Stimulated activated naive CD4-positive, alpha-beta T cell treated with Interleukin-2 at 50 U/mL for 16 hours (primary cell): ENCODE measurements around the gene ACSBG1.
"Not testable (repeated sequence)": the region's sequence is repeated elsewhere in the genome, so short reads cannot be mapped to it uniquely, and the experiment has no call there.

Experiments used
- DNase-seq: peaks from one replicate; lab custom pipeline; 2025; lab: John Stamatoyannopoulos, UW

The ACSBG1 gene

DNA sequence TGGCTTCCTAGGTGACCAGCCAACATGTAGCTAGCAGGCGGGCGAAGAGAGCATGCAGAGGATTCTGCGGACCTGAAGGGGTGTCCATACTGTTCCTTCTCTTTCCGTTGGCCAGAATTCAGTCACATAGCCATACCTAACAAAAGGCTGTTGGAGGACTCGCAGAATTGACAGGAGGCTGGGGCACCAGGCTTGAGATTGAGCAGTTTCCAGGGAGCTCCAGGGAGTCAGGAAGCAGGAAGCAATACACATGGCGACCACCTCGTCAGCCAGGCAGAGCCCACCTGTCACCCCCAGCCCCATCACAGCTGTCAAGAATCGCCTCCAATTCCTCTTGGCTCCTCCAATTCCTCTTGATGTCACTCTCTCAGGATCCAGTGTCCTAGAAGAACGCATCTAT lies 16.8 kb upstream of the ACSBG1 start:
- DNase-seq, result no peak

DNA sequence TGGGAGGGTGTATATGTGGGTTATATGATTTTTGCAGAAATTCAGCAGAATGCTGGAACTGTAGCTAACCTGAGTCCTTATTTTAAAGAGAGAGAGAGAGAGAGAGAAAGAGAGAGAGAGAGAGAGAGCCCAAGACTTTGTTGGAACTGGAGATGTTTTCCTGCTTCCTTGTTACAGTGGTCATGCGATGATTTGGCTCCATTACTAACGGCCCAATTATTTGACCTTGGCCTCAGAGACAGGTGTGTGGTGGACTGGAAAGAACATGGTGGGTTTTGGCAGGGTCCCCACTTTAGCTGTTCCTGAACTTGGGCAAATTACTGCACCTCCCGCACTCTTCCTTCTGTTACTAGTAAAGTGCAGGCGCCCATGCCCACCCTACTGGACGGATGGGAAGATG lies 14.8 kb upstream of the ACSBG1 start:
- DNase-seq, result no peak

DNA sequence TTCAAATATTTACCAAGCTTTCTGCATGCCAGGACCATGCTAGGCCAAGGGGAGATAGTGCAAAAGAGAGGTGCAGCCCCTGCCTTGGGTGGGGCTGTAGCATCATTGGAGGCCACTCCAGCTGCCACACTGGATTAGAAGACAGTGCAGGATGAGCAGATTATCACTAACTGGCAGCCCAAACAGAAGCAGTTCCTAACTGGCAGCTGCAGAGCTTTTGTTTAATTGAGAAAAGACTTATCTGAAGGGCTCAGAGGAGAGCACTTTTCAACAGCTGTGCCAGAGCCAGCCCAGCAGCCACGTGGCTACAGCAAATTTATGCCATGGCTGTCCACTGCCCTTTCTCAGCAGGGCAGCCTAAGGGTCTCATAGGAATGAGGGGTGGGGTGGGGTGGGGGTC lies 13.5 kb upstream of the ACSBG1 start:
- DNase-seq, result no peak

DNA sequence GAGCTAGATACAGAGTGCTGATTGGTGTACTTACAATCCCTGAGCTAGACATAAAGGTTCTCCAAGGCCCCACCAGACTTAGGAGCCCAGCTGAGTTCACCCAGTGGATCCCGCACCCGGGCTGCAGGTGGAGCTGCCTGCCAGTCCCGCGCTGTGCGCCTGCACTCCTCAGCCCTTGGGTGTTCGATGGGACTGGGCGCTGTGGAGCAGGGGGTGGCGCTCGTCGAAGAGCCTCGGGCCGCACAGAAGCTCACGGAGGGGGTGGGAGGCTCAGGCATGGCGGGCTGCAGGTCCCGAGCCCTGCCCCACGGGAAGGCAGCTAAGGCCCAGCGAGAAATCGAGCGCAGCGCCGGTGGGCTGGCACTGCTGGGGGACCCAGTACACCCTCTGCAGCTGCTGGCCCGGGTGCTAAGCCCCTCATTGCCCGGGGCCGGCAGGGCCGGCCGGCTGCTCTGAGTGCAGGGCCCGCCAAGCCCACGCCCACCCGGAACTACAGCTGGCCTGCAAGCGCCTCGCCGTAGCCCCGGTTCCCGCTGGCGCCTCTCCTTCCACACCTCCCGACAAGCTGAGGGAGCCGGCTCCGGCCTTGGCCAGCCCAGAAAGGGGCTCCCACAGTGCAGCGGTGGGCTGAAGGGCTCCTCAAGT lies 11.7 kb upstream of the ACSBG1 start:
- DNase-seq, result not testable (repeated sequence)

DNA sequence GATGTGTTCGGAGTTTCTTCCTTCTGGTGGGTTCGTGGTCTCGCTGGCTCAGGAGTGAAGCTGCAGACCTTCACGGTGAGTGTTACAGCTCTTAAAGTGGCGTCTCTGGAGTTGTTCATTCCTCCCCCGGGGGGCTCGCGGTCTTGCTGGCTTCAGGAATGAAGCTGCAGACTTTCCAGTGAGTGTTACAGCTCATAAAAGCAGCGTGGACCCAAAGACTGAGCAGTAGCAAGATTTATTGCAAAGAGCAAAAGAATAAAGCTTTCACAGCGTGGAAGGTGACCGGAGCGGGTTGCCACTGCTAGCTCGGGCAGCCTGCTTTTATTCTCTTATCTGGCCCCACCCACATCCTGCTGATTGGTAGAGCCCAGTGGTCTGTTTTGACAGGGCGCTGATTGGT lies 11.0 kb upstream of the ACSBG1 start:
- DNase-seq, result not testable (repeated sequence)

DNA sequence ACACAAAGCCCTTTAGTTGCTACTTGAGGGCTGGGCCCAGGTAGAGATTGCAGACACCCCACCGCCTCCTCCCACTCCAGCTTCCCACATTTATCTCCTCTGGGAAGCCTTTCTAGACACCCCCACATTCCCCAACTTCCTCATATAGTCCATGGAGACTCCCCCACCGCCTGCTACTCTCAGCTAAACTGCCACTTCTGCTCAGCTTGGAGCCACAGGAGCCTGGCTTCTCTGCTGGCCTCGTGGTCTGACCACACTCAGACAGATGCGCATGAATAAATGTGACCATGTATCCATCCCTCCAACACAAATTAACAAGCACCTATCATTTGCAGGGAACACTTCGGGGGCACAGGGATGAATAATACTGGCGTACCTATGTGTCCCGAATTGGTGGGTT lies 10.5 kb upstream of the ACSBG1 start:
- no peak for DNase-seq

DNA sequence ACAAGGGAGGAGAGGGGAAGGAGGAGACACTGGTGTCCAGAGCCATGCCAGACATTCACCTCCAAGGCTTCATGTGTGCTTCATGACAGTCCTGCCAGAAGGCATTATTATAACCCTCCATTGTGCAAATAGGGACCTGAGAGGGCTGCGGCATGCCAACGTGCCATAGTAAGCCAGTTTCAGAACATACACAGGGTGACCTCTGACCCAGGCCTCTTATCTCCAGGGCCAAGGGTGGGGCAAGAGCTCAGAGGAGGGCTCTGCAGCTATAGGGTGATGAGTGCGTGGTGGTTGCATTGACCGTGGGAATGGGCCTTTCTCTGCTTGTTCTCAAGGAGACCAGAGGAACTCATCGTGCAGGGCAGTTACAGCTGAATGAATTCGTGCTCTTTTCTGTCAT lies 9.7 kb upstream of the ACSBG1 start:
- no peak for DNase-seq

DNA sequence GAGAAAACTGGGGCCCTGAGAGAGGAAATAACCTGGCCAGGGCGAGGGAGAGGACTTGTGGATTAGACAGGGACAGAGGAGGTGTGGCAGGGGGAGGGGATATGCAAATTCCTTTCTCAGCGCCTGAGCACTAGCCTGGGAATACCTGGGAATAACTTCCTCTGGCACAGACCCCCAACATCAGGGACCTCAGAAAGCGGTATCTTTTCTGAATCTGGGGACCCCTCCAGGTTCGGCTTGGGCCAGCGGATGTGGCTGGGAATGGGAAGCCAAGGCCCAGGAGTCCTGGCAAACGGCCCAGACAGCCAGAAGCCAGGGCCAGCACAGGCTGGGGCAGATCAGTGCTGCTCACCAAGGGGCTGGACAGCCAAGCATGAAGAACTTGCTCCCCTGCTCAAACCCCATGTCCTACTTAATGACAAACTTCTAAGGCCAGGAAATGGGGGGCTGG lies 9.2 kb upstream of the ACSBG1 start:
- no peak for DNase-seq

DNA sequence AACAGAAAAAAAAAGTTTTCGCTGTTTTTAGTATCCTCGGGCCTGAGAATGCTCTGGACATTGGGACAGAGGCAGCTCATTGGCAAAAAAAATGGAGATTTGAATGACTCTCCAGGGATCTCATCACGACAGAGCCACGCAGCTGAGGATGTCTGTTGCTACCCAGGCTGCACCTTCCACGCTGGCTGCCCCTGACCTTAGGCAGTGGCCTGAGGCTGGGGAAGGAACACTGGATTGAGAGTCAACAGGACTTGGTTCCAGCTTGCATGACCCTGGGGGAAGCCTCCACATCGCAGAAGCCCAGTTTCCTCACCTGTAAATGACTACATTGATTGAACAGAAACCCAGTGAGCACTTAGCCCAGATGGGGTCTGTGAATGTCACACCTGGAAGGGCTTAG lies 8.7 kb upstream of the ACSBG1 start:
- DNase-seq, result no peak

DNA sequence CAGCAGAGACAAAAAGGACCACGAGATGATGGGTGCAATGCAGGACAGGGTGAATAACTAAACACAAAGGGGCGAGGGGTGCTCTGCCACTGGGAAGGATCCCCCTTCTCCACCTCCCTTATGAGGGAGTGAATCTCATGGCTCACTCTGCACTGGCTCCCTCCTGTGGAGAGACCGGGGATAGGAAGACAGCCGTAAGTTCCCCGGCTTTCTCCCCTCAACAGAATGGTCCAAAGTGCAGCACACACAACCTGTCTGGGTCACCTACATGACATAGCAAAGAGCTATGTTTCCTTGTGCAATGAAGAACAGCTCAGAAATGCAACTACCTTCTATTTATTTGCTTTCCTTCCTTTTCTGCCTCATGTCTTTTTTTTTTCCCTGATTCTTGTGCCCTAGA lies 7.8 kb upstream of the ACSBG1 start:
- no peak for DNase-seq

DNA sequence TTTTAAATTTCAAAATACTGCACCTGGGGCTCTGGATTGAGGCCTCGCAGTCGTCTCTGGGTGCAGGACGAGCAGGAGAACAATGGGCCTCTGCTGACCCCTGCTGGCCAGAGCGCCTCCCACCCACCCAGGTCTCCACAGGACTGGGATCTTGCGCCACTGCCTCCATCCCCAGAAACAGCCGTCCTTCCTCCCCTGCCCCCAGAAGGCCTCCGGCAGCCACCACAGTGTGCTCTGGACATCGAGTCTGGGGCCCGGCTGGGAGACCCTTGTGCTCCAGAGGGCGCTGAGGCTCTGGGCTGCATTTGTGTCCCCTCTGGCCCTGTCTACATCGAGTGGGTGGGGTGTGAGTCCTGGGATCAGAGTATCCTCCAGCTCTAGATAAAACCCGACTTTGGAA lies 6.7 kb upstream of the ACSBG1 start:
- peak; percentile 79 for DNase-seq

DNA sequence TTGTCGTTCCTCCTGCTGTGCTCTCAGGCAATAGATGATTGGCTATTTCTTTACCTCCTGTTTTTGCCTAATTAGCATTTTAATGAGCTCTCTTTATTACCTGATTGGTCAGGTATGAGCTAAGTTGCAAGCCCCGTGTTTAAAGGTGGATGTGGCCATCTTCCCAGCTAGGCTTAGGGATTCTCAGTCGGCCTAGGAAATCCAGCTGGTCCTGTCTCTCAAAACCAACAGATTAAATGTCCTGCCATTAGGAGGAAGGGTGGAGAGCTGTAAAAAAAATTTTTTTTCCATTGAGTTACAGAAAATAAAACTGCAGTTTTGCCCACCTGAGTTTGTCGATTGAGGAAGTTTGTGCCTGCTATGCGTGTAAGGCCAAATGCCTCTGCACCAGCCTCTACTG lies 5.4 kb upstream of the ACSBG1 start:
- DNase-seq, result no peak

DNA sequence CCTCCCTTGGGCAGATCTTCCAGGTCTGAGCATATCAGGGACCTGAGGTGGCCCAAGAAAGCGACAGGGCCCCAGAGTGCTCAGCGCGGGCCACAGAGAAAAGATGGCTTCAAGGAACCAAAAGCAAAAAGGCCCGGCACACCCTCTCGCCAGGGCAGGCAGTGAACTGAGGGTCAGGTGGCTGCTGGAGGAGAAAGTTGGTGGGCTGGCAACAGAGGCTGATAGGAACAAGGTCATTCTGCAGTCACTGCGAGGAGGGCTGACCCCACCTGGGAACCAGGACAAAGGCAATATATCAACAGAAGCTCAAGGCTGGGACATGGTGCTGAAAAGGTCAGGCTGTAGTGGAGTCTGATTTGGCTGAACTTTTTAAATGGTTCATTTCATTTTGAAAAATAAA lies 2.8 kb upstream of the ACSBG1 start:
- no peak for DNase-seq

DNA sequence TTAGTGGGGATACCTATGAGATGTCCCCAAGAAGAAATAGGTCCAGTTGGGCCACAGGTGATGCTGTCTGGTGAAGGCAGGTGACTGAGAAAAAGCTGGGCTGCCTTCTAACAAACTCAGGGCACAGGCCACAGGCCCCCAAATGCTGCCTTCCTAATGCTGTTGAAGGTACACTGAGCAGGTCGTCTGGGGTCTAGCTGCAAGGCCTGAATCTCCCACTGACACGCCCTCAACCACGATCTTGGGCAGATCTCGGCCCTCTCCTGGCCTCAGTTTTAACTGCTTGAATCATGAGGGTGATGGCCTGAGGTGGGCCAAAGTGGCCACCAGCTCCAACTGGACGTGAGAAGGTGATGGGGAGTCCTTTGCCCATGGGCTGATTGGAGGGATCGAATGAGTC lies 2.1 kb upstream of the ACSBG1 start:
- no peak for DNase-seq

DNA sequence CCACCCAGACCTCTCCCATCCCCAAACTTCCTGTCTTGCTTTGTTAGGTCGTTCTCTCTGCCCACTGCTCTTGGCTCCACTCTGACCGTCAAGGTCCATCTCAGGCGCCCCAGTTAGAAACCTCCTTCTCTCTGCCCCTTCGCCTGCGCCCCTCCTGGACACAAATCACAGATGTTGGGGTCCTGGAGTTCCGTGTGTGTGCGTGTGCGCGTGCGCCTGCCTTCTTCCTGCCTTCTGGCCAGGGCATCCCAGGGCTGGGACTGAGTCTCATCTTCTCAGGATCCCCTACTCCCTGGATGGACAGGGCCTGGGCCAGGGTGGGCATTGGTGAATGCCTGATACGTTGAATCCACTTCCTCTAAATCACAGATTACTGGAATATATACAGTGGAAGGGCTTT lies 869 bp downstream of the ACSBG1 start:
- DNase-seq, result no peak

DNA sequence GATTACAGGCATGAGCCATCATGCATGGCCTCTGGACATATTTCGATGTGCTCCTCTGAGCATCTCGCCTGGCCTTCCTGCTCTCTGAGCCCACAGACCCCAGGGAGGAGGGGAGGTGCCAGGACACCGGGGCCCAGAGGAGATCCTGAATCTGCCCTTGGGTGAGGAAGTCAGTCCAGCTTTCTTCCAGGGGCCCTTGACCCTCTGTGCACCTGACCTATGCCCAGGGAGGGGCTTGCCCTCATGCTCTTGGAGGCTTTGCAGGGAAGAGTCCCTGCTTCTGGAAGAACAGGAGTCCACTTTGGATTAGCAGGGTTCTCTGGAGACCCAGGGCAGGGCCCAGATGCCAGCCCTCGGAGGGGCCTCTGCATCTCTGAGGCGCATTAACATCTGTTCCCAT lies 1.4 kb downstream of the ACSBG1 start:
- no peak for DNase-seq

DNA sequence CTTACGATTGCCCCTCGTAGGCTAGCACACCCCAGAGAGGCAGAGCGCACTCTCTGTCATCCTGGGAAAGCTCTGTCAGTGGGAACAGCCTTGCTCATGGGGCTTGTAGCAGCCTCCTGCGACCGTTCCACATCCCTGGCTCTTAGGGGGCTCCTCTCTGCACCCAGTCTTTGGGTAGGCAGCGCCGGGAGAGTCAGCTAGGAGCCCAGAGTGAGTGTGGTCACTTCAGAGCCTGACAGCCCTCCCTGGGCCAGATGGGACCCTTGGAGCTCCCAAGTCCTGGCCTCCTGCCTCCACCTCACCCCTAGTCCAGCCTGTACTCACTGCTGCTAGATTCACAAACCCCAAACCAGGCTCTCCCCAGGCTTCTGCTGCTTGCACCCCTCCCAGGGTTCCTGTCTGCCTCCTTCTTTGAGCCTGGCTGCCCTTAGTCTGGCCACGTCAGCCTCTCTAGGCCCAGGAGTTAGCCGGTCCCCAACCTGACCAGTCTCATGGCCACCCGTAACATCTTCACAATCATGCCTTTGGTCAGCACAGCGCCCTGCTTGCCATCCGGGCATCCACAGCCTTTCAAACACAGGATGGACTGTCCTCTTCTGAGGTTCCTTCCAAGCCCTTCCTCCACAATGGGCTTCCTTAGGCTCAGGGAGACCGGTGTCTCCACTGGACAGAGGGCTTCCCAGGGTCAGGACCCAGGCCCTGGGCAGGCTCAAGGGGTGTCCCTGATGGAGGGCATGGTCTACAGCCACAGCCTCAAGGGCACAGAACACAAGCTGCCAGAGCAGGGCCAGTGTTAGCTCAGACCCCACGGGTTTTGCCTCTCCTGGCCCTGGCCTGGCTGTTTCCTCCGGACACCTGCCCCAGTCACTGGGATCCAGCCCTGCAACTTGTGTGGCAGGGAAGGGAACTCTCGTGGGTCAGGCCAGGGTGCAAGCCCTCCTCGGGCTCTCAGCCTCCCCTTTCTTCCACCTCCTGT lies 4.6 kb downstream of the ACSBG1 start:
- no peak for DNase-seq

DNA sequence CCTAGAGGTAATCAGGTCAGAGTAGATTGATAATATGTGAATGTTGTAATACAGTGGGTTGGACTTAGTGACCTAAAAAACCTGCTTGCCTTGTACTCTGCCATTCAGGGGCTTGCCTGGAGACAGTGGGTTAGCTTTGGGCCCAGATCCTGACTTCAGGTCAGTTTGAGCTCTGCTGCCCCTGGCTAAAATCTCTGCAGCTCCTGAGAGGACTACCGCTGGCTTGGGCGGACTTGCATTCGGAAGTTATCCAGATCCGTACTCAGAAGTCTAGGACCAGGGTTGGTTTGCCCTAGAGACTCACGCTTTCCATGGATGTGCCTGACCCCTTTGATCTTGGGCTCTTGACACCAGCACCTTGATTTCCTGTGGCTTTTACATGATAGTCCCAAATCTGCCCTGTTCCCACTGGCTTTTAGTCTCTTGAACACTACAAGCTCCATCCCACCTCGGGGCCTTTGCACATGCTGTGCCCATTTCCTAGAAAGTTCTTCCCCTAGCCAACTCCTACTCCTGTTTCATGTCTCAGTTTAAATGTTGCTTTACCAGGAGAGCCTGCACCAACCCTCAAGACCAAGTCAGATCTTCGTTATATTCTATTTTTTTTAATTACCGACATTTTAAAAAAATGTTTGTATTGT lies 5.9 kb downstream of the ACSBG1 start:
- DNase-seq, result no peak

DNA sequence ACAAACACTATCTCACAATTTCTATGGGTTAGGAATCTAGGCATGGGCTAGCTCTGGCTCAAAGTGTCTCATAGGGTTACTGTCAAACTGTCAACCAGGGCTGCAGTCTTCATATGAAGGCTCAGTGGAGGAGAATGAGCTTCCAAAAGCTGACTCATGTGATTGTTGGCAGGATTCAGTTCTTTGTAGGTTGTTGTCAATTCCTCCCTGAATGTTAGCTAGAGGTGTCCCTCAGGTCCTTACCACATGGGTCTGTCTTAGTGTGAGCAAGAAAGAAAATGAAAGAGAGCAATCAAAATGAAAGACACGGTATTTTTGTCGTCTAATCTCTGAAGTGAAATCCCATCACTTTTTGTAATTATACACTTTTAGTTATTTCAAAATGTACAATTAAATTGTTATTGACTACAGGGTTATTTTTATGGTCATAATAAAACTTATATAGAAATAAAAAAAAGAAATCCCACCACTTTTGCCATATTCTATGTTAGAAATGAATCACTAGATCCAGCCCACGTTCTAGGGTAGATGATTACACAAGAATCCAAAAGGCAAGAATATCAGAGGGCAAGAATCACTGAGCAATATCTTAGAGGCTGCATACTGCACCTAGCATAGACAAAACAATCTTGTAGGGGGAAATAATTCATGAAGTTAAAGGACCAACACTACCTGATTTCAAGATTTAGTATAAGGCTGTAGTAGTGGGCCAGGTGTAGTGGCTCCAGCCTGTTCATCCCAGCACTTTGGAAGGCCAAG lies 8.4 kb downstream of the ACSBG1 start:
- no peak for DNase-seq

DNA sequence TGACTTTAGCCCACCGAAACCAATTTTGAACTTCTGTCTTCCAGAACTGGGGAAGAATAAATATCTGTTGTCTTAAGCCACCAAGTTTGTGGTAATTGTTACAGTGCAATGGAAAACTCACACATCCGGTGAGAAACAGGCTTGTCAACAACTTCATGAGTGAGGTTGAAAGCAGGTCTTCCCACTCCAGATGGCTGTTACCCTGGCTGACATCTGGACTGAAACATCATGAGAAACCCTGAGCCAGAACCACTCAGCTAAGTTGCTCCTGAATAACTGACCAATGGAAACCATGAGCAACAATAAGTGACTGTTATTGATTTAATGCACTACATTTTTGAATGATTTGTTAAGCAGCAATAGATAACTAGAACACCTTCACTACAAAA lies 10.3 kb downstream of the ACSBG1 start:
- DNase-seq, result no peak

DNA sequence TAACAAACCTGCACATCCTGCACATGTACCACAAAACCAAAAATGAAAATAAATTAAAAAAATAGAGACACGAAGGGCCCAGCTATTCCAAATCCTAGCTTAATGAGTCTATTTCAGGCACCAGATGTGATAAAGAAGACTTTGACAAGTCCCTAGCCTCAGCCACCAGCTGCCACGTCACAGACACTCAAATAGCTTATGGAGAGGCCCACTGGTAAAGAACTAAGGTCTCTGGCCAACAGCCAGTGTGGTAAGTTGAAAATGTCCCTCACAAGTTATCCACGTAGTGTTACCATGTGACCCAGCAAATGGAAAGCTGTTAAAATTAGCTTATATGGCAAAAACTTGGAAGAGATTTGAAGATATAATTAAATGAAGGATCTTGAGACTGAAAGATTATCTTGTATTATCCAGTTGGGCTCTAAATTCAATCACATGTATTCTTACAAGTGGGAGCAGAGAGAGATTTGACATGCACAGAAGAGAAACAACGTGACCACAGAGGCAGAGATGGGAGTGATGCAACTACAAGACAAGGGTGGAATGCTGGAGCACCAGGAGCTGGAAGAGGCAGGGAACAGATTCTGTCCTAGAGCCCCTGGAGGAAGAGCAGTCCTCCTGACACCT lies 10.9 kb downstream of the ACSBG1 start:
- no peak for DNase-seq
